GDM1 (cell line): ENCODE results near the gene ROR1.

Experiments
- DNase-seq: peaks from one replicate; lab custom pipeline; 2025; lab: John Stamatoyannopoulos, UW

The ROR1 gene

GRCh38 chr1:64031236-64031635, 257.4 kb downstream of the ROR1 start:
- no peak for DNase-seq

GRCh38 chr1:64033667-64034220, 259.9 kb downstream of the ROR1 start:
- no peak for DNase-seq

- DNase-seq = no peak
Measured at GRCh38 chr1:64036549-64036948, 262.7 kb downstream of the ROR1 start.

- DNase-seq = no peak
Measured at GRCh38 chr1:64038119-64038518, 264.3 kb downstream of the ROR1 start.

GRCh38 chr1:64038965-64039364, 265.1 kb downstream of the ROR1 start:
- no peak for DNase-seq

- no peak for DNase-seq
Measured at GRCh38 chr1:64039390-64039926, 265.6 kb downstream of the ROR1 start.

- no peak for DNase-seq
Measured at GRCh38 chr1:64041371-64042131, 267.7 kb downstream of the ROR1 start.

- no peak for DNase-seq
Measured at GRCh38 chr1:64042331-64043100, 268.7 kb downstream of the ROR1 start.

- no peak for DNase-seq
Measured at GRCh38 chr1:64043288-64043687, 269.5 kb downstream of the ROR1 start.

GRCh38 chr1:64043976-64044375, 270.2 kb downstream of the ROR1 start:
- no peak for DNase-seq

- DNase-seq = no peak
Measured at GRCh38 chr1:64046243-64046642, 272.4 kb downstream of the ROR1 start.

GRCh38 chr1:64046891-64047290, 273.1 kb downstream of the ROR1 start:
- DNase-seq = no peak

- DNase-seq = no peak
Measured at GRCh38 chr1:64047549-64047996, 273.8 kb downstream of the ROR1 start.

GRCh38 chr1:64049900-64050540, 276.2 kb downstream of the ROR1 start:
- no peak for DNase-seq

- DNase-seq = no peak
Measured at GRCh38 chr1:64050601-64051000, 276.8 kb downstream of the ROR1 start.

- DNase-seq = no peak
Measured at GRCh38 chr1:64051796-64052195, 278.0 kb downstream of the ROR1 start.

- DNase-seq = no peak
Measured at GRCh38 chr1:64052777-64053176, 279.0 kb downstream of the ROR1 start.

- no peak for DNase-seq
Measured at GRCh38 chr1:64055310-64055709, 281.5 kb downstream of the ROR1 start.

- DNase-seq = no peak
Measured at GRCh38 chr1:64059556-64059955, 285.7 kb downstream of the ROR1 start.

GRCh38 chr1:64060611-64061302, 286.9 kb downstream of the ROR1 start:
- DNase-seq = no peak

- DNase-seq = no peak
Measured at GRCh38 chr1:64061430-64062104, 287.8 kb downstream of the ROR1 start.
